Fibroblast of mammary gland (primary cell): ENCODE measurements around the gene USP2.
A peak's percentile ranks its signal among the peaks of the same experiment; 100 is the strongest.

Experiments used
- DNase-seq: peaks from one replicate; pipeline ENCODE4 v3.0.0-alpha.2; 2010; ENCODE audit warnings: low read depth
- H3K4me3 ChIP-seq: 2 replicates; pipeline ENCODE4 v1.5.1; 2011; ENCODE audit warnings: low read depth, mild to moderate bottlenecking, low read length, moderate library complexity; ENCODE audit not compliant: control insufficient read depth
- CTCF ChIP-seq: conservative IDR thresholded peaks from 2 replicates; pipeline ENCODE4 v1.5.1; 2011; ENCODE audit warnings: low read depth, low read length, inconsistent platforms; ENCODE audit not compliant: control insufficient read depth, insufficient read depth

USP2 gene

GRCh38 chr11:119418759-119419158 is 37.3 kb upstream of the USP2 start:
- TF ChIP-seq CTCF, result no peak
- H3K4me3 ChIP-seq, result no peak overlapping the region
- no peak for DNase-seq

GRCh38 chr11:119417726-119418540 is 36.4 kb upstream of the USP2 start:
- DNase-seq, result peak; percentile 97
- H3K4me3 ChIP-seq, result no peak overlapping the region
- no peak for TF ChIP-seq CTCF

GRCh38 chr11:119416606-119417580 is 35.4 kb upstream of the USP2 start:
- TF ChIP-seq CTCF, result no peak
- peak; percentile 73 for DNase-seq
- H3K4me3 ChIP-seq, result peak overlapping the region; percentile 2

- H3K4me3 ChIP-seq, result no peak overlapping the region
- TF ChIP-seq CTCF, result no peak
- no peak for DNase-seq
These were observed 34.5 kb upstream of the USP2 start for GRCh38 chr11:119415966-119416365.

- no peak overlapping the region for H3K4me3 ChIP-seq
- no peak for DNase-seq
- no peak for TF ChIP-seq CTCF
These were observed 34.0 kb upstream of the USP2 start for GRCh38 chr11:119415517-119415916.

GRCh38 chr11:119414734-119415133 is 33.2 kb upstream of the USP2 start:
- H3K4me3 ChIP-seq, result no peak overlapping the region
- DNase-seq, result no peak

More at GRCh38 chr11:119414734-119415133, 33.2 kb upstream of the USP2 start:
- TF ChIP-seq CTCF, result no peak
